Lower leg skin (tissue), 4 donors: ENCODE data around the gene RERE. TPM values are rescaled to one million over a fixed set of nuclear protein-coding genes. Genes with fewer than 3 reads are reported as not detected.

Experiments used
- DNase-seq, 2 donors: peaks; one replicate each; pipeline ENCODE4 v3.0.0-alpha.2; 2019; ENCODE audit warnings: low spot score in 2 of 2
- H3K4me3 ChIP-seq: fragments of 200-600 bp; sonication (generic); 2 replicates; pipeline ENCODE4 v1.5.1; 2017; ENCODE audit warnings: mild to moderate bottlenecking, low read depth; ENCODE audit not compliant: poor library complexity, severe bottlenecking
- CTCF ChIP-seq, 3 donors: fragments of 450-650 bp; IDR thresholded peaks; one replicate each; pipeline ENCODE4 v1.5.1; 2016; ENCODE audit warnings: antibody characterized with exemption in 3 of 3, mild to moderate bottlenecking in 3 of 3, moderate library complexity in 2 of 3
- POLR2A ChIP-seq, 2 donors: fragments of 450-650 bp; IDR thresholded peaks; one replicate each; pipeline ENCODE4 v1.6.1; 2016 to 2017; ENCODE audit warnings: antibody characterized with exemption in 2 of 2, mild to moderate bottlenecking in 1 of 2, moderate library complexity in 1 of 2
- WGBS, 2 donors: methylation state at CpG; one replicate each; pipeline ENCODE4 v1.1.5; 2018; 5-methylcytosine and 5-hydroxymethylcytosine counted together
- intact Hi-C: fragments of 100-400 bp; cut with DNase I; formaldehyde crosslinking; loops from one replicate; pipeline ENCODE4 v1.15.0; 2023; ENCODE audit warnings: low total_unique reads
- total RNA-seq, 4 donors: library from RNA; depleted of rRNA; stranded (reverse); fragments of >200 nt; gene quantifications; one replicate each; pipeline ENCODE4 v1.1.0, GENCODE V29; 2016

The RERE gene
- total RNA-seq, 4 donors from 2014 or later: 41.0 to 84.9 (median 76.8) TPM

GRCh38 chr1:8711151-8711550 lies 106.3 kb downstream of the RERE start:
- H3K4me3 ChIP-seq: no peak overlapping the region
- WGBS, 2 donors: 67 to 86% methylated on average over 5 of the region's 5 CpGs
- intact Hi-C loops: no loop called here
- no peak for DNase-seq
- no peak for TF ChIP-seq POLR2A (IDR thresholded peaks at IDR 0.05)

DNA sequence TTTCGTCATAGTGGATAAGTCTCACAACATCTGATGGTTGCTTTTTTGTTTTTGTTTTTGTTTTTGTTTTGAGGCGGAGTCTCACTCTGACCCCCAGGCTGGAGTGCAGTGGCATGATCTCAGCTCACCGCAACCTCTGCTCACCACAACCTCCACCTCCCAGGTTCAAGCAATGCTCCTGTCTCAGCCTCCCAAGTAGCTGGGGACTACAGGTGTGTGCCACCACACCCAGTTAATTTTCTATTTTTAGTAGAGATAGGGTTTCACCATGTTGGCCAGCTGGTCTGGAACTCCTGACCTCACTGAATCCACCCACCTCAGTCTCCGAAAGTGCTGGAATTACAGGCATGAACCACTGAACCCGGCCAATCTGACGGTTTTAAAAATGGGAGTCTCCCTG lies 109.2 kb downstream of the RERE start:
- 96 to 99% methylated on average over 6 of the region's 6 CpGs for WGBS, 2 donors
- intact Hi-C loops: no loop called here
- no peak overlapping the region for H3K4me3 ChIP-seq
- DNase-seq: no peak
- no peak for TF ChIP-seq CTCF (IDR thresholded peaks at IDR 0.05)
- TF ChIP-seq POLR2A (IDR thresholded peaks at IDR 0.05): no peak

DNA sequence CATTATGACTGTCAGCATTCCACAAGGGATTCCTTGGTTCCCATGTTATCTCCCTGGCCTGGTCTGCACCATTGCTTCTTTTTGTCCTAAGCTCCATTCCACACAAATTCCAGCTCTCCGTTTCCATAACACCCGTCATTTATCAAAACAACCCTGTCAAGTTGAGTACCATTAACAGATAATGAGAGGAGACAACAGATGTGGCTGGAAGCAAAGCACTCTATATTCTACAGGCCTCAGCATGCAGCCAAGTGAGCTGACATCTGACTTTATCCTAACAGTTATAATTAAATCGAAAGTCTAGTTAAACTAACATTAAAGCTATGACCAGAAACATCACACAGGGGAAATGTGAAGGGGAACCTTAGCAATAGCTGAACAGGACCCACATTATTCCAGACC lies 110.4 kb downstream of the RERE start:
- 29% methylated on average over 3 of the region's 3 CpGs for WGBS, 2 donors
- intact Hi-C loops: no loop called here
- DNase-seq: no peak
- no peak for TF ChIP-seq CTCF (IDR thresholded peaks at IDR 0.05)
- TF ChIP-seq POLR2A (IDR thresholded peaks at IDR 0.05): no peak
- no peak overlapping the region for H3K4me3 ChIP-seq

- no peak for TF ChIP-seq CTCF (IDR thresholded peaks at IDR 0.05)
- no peak for TF ChIP-seq POLR2A (IDR thresholded peaks at IDR 0.05)
- WGBS, 2 donors: 95% methylated on average over 1 of the region's 1 CpG
- intact Hi-C loops: no loop called here
- no peak for DNase-seq
- no peak overlapping the region for H3K4me3 ChIP-seq
Observed at GRCh38 chr1:8706291-8706690, 111.1 kb downstream of the RERE start.

GRCh38 chr1:8704866-8705506 lies 112.5 kb downstream of the RERE start:
- H3K4me3 ChIP-seq: no peak overlapping the region
- 59 to 63% methylated on average over 2 of the region's 2 CpGs for WGBS, 2 donors
- no peak for DNase-seq
- intact Hi-C loops: no loop called here
- TF ChIP-seq POLR2A (IDR thresholded peaks at IDR 0.05) (no peak), CTCF (IDR thresholded peaks at IDR 0.05) (no peak)

DNA sequence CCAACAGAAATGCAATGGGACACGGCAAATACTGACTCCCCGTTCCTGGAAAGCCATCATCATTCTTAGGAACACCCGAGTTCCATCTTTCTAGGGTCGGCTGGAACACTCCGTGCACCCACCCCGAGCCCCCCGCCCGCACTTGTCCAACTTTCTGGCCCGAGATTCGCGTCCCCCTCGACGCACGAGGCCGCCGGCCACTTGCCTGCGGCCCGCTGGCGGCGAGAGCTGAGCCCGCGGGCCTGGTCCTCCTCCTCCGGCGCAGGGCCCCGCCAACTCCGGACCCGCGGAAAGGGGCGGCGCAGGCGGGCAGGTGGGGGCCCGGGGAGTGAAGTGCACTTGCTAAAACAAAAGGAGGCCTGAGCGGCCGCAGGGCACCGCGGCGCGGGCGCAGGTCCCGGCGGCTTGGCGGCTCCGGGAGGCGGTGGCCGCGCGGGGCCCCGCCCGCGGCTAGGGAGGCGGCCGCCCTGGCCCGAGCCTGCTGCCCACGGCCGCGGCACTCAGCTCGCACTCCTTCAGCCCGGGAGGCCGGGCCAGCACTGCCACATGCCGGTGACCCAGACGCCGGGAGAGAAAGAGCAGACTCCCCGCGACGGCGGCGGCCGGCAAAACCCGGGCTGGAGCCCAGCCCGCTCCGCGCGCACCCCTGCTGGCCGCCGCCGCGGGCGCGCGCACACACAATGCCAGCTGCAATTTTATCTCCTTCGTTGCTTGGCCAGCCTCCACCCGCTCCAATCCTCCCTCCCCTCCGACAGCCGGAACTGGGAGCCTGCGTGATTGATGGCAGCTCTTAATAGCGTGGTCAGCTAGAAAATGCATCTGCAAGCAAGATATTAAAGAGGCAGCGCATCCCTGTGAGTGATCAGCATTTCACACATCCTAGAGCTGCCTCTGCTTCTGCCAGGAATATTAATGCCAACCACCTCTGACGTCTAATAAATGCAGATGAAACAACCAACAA lies 114.3 kb downstream of the RERE start:
- 1% methylated on average over 41 to 50 of the region's 88 CpGs for WGBS, 2 donors
- TF ChIP-seq CTCF (IDR thresholded peaks at IDR 0.05): no peak
- no peak for TF ChIP-seq POLR2A (IDR thresholded peaks at IDR 0.05)
- peak overlapping the region; percentile 62 for H3K4me3 ChIP-seq
- intact Hi-C loops: no loop called here
- peak; percentile 79 to 96 for DNase-seq
